ENCODE data around the gene RBM48. TPM values are rescaled to one million over a fixed set of nuclear protein-coding genes. Genes with fewer than 3 reads are reported as not detected.
"Not testable (repeated sequence)": the region's sequence is repeated elsewhere in the genome, so short reads cannot be mapped to it uniquely, and the experiment has no call there.

RBM48 gene
- total RNA-seq, 2 experiments from 2014 or later = 14.4 to 14.7 TPM

GRCh38 chr7:92534572-92534971 lies 6.0 kb downstream of the RBM48 start:
- CTCF ChIA-PET = no interaction called here

GRCh38 chr7:92543542-92543941 lies 14.9 kb downstream of the RBM48 start:
- POLR2A ChIA-PET, CTCF ChIA-PET: not testable (repeated sequence)

More at GRCh38 chr7:92534572-92534971, 6.0 kb downstream of the RBM48 start:
- POLR2A ChIA-PET = no interaction called here

DNA sequence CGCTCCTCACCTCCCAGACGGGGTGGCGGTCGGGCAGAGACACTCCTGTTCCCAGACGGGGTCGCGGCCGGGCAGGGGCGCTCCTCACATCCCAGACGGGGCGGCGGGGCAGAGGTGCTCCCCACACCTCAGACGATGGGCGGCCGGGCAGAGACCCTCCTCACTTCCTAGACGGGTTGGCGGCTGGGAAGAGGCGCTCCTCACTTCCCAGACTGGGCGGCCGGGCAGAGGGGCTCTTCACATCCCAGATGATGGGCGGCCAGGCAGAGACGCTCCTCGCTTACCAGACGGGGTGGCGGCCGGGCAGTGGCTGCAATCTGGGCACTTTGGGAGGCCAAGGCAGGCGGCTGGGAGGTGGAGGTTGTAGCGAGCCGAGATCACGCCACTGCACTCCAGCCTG lies 16.5 kb downstream of the RBM48 start:
- CTCF ChIA-PET, POLR2A ChIA-PET: not testable (repeated sequence)

DNA sequence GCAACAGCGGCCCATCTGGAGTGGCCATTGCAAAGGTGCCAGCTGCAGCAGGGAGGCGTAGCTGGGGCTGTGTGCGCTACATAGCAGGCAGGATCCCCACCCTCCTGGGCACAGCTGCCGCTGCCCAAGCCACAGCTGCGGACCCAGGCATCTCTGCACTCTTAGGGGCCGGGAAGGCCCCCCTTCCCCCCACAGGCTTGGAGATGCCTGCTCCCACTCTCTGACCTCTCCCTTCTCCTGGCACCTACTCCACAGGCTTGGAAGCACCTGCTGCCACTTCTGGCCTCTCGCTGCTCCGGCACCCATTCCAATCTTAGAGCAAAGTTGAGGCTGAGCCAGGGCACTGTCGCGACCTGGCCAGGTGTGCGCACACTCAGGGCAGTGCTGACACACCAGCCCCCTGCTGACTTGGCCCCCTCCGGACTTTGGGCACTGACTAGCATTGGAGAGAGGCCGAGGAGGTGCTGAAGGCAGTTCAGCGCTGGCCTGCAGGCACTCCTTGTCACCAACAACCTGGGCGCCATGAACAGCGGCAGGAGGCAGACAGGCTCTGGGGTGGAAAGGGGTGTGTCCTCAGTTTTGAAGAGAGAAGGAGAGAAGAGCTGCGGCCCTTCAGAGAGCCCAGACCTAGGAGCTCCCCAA lies 18.4 kb downstream of the RBM48 start:
- ChIA-PET POLR2A (no interaction called here), CTCF (no interaction called here)

DNA sequence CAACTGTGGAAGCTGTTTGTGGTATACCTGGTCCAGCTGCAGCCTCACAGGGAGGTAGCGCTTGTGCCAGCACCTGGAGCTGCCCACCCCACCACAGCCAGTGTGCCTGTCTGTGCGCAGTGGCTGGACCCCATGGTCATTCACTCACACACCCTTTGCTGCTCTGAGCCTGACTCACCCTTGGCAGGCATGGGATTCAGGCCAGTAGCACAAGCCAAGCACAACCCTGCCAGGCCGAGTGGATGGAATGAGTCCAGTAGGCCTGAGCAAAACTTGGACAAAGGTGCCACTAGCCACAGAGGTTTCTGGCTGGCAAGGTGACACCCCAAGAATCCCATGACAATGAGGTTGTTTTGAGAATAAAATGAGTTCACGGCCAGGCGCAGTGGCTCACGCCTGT lies 19.0 kb downstream of the RBM48 start:
- POLR2A ChIA-PET = no interaction called here
- CTCF ChIA-PET = no interaction called here

GRCh38 chr7:92550194-92550593 lies 21.6 kb downstream of the RBM48 start:
- ChIA-PET CTCF (no interaction called here), POLR2A (no interaction called here)

- ChIA-PET POLR2A (no interaction called here), CTCF (no interaction called here)
These were observed 28.7 kb downstream of the RBM48 start for GRCh38 chr7:92557249-92557648.

- POLR2A ChIA-PET = no interaction called here
- CTCF ChIA-PET = no interaction called here
These were observed 29.3 kb downstream of the RBM48 start for GRCh38 chr7:92557808-92558362.

DNA sequence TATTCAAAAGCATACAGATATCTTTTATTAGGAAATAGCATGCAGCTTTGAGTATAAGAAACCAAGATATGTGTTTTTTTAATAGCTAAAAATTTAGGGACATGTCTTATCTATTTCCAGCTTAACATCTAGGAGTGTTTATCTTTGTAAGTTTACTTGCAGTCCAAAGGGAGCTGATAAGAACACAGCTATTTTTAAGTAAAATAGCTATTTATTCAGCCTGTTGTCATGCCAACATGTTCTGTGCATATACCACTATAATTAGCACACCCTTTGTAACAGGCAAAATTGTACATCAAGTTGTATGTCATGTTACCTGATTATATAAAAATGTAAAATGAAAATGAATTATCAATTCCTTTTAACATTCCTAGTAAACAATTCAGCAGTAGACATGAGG lies 32.0 kb downstream of the RBM48 start:
- ChIA-PET POLR2A (no interaction called here), CTCF (no interaction called here)

DNA sequence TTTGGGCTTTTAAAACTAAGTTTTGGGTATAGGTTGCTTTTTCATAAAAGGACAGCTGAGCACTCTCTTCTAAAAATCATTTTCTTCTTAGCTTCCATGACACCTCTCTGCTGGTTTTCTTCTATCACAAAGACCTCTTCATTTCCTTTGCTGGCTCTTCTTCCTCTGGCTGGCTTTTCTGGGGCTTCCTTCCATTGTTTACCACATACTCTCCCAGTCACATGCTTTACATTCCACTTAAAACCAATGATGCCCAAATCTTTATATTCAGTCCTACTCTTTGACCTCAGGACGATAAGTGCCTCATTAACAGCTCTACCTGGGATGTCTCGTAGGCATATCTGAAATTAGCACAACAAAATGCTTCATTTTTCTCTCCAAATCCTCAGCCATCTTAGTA lies 34.8 kb downstream of the RBM48 start:
- POLR2A ChIA-PET = no interaction called here
- CTCF ChIA-PET = no interaction called here

- POLR2A ChIA-PET = no interaction called here
- CTCF ChIA-PET = interaction anchor here (1.3 kb wide), 1 partner anchor 13 kb away, joined by 3 read pairs; no protein-coding TSS in a partner anchor
These were observed 38.9 kb downstream of the RBM48 start for GRCh38 chr7:92567460-92567859.

DNA sequence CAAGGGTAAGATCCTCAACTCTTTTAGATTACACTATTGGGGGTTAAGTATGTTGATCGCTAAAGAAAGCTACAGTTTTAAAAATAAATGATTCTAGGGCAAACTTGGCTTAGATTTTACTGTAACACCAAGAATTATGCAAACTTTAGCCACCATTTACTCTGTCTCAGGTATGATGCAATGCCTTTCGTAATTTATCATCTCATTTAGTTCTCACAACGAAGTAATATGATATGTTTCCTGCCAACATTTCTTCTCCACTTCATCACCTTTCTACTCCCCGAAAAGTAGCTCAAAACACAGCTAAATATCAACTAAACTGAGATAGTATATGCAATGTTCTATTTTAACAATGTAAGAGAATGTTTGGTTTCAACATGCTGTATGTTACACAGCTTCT lies 40.5 kb downstream of the RBM48 start:
- CTCF ChIA-PET = interaction anchor here (1.0 kb wide), 1 partner anchor 23 kb away, joined by 3 read pairs; no protein-coding TSS in a partner anchor

GRCh38 chr7:92576296-92576695 lies 47.7 kb downstream of the RBM48 start:
- ChIA-PET POLR2A (no interaction called here), CTCF (no interaction called here)

More for the DNA sequence above, 40.5 kb downstream of the RBM48 start:
- POLR2A ChIA-PET = interaction anchor here (0.5 kb wide), 1 partner anchor 10 kb away, joined by 4 read pairs; no protein-coding TSS in a partner anchor

DNA sequence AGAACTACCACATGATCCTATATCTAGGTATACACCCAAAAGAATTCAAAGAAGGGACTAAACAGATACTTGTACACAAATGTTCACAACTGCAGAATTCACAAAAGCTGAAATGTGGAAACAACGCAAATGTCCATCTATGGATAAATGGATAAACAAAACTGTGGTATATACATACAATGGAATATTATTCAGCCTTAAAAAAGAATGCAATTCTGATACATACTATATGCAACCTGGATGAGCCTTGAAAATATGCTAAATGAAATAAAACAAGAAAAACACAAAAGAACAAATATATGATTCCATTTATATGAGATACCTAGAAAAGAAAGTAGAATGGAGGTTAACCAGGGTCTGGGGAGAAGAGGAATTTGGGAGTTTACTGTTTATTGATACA lies 54.4 kb downstream of the RBM48 start:
- CTCF ChIA-PET = no interaction called here
- POLR2A ChIA-PET = interaction anchor here (0.7 kb wide), 1 partner anchor 141 kb away, joined by 3 read pairs; no protein-coding TSS in a partner anchor

GRCh38 chr7:92584953-92585352 lies 56.4 kb downstream of the RBM48 start:
- ChIA-PET CTCF (no interaction called here), POLR2A (no interaction called here)

GRCh38 chr7:92586403-92586802 lies 57.8 kb downstream of the RBM48 start:
- CTCF ChIA-PET = no interaction called here
- POLR2A ChIA-PET = no interaction called here

DNA sequence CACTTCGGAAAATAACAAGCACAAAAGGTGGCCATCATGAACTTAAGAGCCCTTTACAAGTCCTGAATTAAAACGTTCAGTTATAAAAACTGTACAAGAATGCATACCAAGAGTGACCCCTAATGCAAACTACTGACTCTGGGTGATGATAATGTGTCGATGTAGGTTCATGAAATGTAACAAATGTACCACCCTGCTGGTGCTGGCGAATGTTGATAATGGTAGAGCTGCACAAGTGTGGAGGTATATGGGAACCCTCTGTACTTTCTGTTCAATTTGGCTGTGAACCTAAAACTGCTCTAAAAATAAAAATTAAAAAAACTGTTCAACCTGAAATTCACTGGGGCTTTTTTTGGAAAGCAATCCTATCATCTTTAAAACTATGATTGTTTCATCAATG lies 58.2 kb downstream of the RBM48 start:
- ChIA-PET POLR2A (no interaction called here), CTCF (no interaction called here)

Other genes with a start within 250 kb of the RBM48 start
- gene GATAD1, start 81.3 kb upstream of the RBM48 start, total RNA-seq = 10 to 100 TPM; 19.0 to 19.4 TPM
- gene ERVW-1, start 50.8 kb upstream of the RBM48 start, total RNA-seq = not detected
- gene PEX1, start 275 bp upstream of the RBM48 start, total RNA-seq = 10 to 100 TPM; 14.5 to 17.4 TPM
- 10 to 100 TPM; 31.0 to 32.7 TPM for gene FAM133B, start 61.6 kb downstream of the RBM48 start, total RNA-seq